Inflammatory macrophage treated with lipopolysaccharide for 4 hours (primary cell): ENCODE measurements around the gene CACNB4.
A peak's percentile ranks its signal among the peaks of the same experiment; 100 is the strongest.
"Not testable (repeated sequence)": the region's sequence is repeated elsewhere in the genome, so short reads cannot be mapped to it uniquely, and the experiment has no call there.

Experiments used
- DNase-seq: peaks from one replicate; pipeline ENCODE4 v3.0.0-alpha.2; 2020

The CACNB4 gene

DNA sequence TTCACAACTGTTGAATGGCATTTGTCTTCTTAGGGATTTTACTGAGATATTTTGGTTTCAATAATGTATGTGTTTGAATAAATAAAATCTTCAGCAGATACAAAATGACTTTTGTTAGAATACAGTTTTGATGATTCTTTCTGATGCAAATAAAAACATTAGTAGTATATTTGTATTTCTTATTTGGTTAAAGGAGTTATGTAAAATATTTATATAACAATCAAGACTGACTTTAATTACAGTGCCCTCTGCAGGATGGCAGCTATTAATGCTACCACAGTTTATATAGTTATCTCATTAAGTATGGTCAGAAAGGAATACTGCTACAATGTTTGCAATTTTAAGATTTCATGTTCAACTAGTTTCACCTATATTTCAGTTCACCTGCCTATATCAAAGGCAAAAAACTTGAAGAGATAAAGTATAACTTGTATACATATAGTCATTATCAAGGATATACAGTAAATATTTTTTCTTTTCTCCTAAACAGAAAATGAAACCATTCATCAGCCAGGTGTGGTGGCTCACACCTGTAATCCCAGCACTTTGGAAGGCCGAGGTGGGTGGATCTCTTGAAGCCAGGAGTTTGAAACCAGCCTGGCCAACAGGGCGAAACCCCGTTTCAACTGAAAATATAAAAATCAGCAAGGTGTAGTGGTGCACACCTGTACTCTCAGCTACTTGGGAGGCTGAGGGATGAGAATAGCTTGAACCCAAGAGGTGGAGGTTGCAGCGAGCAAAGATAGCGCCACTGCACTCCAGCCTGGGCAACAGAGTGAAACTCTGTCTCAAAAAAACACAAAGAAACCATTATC, 290.4 kb downstream of the CACNB4 start:
- peak; percentile 39 for DNase-seq

DNA sequence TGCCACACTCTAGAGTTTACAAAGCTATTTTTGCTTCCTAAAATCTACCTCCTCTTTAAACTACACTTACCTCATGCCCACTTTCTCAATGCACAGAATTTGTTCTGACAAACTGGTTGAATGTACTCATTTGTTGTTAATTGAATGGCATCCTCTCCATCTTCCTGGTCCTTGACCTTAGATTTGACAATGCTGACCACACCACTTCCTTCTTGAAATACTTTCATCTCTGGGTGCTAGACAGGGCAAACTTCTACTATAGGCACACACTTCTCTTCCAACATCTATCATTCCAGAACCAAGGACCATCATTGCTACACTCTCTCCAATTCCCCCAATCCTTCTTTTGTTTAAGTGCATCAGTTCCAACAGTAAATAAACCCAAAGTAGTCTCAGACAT, 292.9 kb downstream of the CACNB4 start:
- no peak for DNase-seq

DNA sequence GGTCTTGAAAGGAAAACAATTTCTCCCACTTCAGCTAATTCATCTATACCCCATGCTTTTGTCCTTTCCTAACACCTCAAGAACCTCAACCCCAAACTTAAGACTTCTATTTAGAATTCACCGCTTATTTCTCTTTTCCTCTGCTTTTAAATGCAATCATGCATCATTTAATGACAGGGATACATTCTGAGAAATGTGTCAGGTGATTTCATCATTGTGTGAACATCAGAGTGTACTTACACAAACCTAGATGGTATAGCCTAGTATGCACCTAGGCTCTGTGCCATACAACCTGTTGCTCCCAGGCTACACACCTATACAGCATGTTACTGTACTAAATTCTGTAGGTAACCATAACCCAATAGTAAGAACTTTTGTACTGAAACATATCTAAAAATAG, 293.5 kb downstream of the CACNB4 start:
- no peak for DNase-seq

DNA sequence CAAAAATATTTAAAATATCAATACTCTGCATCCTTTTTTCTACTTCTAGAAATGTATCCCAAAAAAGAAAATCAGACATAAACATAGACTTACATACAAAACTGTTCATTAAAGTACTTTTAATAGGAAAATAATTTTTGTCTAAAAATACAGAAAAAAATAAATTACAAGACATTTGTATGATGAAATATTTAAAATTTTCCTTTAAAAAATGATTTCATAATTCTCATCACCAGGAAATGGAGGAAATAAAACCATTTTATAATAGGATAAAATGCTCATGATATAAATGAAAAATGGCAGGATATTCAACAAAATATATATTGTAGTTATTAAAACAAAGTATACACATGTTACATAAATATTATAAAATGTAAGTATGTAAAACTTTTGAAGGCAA, 295.0 kb downstream of the CACNB4 start:
- no peak for DNase-seq

DNA sequence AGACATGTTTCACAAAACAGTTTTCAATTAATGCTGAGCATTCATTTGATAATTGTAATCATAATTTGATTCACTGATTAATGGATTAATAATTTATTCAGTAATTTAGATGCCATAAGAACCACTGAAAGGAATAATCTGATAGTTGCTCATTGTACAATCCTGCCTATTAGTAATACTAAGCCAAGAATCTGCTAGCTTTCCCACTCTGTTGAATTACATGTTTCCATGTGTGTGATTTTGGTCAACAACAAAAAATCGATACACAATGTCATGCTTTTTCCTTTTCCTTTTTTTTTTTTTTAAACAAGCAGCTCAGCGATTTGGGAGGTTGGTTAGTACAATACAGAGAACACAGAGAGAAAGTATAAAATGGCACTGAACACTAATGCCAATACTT, 296.5 kb downstream of the CACNB4 start:
- DNase-seq, result no peak

DNA sequence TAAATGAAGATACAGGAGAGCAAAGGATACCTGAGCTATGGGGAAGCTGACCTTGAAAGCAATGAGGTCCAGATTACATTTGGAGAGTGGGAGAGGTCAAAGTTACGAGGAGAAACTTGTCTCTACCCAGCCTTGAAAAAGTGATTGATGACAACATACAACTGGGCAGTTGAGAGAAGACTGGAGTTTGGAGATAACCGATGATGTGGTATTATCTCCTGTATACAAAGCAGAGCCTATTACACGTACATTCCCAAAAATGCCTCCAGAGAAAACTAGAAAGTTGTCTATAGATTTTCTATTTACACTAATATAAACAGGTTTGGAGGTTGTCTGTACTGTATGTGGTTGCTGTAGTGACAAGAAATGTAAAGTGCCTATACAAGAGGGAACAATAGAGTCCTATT, 299.0 kb downstream of the CACNB4 start:
- DNase-seq, result no peak

DNA sequence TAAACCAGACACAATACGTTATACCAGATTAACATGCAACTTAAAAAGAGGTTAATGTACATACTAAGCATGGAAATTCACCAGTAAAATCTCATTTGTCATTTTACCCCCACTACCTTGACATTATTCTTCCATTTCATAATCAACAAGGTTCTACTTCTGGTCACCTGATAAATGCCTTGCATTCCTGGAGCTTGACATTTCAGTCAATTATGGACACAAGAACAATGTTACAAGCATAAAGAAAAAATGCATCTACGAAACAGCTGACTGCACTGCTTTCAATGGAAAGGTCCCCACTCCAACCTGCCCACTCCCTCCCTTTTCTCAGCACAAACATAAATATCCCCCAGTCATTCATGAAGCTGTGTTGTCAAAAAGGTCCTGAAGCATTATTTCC, 302.1 kb downstream of the CACNB4 start:
- no peak for DNase-seq

DNA sequence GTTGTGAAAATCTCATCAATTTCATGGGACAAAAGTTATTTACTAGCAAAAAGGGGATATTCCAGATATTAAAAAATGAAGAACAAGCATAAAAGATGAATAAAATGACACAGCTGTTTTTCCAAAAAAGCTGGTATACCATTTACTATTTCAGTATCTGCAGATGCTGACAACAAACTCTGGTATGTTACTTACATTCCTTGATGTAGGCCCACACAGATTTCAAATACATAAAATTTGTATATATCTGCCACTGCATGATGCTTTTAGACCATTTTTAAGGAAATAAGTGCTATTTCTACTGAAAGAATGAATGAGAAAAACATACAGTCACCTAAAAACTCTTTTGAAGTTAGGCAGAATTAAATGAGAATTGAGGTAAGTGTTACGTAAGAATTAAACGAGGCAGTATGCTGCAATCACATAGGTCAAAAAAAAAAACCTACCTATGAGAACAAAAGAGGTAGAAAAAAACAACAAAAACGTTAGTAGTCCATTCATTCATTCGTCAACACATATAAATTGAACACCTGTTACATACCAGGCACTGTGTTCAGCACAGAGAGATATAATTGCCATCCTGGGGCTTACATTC, 303.1 kb downstream of the CACNB4 start:
- no peak for DNase-seq

DNA sequence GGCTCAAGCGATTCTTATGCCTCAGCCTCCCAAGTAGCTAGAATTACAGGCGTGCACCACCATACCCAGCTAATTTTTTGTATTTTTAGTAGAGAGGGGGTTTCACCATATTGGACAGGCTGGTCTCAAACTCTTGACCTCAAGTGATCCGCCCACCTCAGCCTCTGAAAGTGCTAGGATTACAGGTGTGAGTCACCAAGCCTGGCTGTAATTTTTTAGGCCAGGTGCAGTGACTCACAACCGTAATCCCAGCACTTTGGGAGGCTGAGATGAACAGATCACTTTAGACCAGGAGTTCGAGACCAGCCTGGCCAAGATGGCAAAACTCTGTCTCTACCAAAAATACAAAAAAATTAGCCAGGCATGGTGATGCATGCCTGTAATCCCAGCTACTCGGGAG, 304.4 kb downstream of the CACNB4 start:
- DNase-seq, result not testable (repeated sequence)

DNA sequence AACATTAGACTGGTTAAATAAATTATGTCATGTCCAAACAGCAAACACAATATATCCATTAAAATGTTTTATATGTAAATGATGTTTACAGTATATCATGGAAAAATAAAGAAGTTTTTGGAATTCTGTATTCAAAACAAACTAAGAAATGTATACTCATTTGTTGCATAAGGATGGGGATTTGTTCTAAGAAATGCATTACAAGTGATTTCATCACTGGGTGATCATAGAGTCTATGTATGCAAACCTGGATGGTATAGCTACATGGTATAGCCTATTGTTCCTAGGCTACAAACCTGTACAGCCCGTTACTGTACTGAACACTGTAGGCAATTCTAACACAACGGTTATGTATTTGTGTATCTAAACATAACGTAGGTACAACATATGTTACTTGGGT, 305.7 kb downstream of the CACNB4 start:
- DNase-seq, result no peak

DNA sequence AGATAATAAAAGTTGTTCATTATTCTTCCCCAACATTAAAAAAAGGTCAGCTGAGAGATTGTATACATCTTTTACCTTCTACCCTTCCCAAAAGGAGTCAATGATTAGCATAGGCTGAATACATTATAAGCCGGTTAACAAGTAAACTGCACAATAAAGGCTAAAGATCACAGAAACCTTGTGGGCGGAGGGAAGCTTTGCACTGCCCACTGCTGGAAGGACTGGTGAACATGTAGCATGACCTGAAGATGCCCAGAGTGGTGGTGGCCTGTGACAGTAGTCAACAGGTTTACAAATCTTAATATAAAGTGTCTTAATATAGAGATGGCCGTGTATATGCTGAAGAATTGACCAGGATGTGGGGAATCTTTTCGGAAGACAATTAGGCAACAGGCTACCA, 306.3 kb downstream of the CACNB4 start:
- no peak for DNase-seq

DNA sequence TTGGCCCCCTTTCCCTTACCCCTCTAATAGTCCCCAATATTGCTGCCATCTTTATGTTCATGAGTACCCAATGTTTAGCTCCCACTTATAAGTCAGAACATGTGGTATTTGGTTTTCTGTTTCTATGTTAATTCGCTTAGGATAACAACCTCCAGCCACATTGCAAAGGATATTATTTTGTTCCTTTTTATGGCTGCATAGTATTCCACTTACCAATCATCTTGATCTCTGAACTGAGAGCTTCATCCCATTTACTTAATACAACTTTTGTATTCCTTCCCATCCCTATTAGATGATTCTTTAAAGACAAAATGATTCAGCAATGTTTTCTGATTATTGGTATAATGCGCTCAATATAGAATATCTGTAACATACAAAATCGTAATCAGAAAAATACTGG, 307.3 kb downstream of the CACNB4 start:
- DNase-seq, result no peak

DNA sequence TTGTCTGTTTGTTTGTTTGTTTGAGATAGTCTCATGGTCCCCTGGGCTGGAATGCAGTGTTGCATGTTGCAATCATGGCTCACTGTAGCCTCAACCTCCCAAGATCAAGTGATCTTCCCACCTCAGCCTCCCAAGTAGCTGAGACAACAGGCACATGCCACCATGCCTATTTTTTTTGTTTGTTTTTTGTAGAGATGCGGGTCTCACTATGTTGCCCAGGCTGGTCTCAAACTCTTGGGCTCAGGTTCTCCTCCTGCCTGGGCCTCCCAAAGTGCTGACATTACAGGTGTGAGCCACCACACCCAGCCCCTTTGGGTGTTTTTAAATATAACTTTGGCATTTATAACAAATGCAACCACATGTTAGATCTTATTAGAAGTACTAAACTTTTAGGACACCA, 308.2 kb downstream of the CACNB4 start:
- no peak for DNase-seq

DNA sequence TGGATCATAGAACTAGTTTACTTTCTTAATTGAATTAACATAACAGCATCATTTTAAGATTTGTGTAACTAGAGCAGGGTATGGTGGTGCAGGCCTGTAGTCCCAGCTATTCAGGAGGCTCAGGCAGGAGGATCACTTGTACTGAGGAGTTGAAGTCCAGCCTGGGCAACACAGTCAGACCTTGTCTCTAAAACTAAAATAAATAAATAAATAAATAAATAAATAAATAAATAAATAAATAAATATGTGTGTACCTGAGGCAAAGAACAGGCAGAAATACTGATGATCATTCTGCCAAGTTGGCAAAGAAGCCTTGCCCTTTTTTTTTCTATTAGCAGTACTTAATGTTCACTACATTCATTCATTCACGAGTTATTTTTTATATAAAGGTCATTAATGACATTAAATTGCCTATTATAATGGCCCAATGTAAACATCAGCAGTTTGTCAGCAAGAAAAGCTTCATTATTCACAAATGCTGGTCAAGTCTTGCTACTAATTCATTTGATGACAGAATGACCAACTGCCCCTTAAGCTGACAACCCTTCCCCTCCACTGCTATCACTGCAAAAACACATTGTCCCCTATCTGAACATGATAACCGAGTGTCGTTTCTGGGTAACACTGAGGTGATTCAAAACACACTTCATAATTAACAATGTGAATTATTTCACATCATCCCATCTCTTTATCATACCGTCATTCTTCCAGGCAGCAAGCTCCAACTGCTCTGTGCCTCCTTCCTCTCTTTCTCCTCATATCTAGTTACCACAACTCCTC, 309.6 kb downstream of the CACNB4 start:
- DNase-seq, result no peak

DNA sequence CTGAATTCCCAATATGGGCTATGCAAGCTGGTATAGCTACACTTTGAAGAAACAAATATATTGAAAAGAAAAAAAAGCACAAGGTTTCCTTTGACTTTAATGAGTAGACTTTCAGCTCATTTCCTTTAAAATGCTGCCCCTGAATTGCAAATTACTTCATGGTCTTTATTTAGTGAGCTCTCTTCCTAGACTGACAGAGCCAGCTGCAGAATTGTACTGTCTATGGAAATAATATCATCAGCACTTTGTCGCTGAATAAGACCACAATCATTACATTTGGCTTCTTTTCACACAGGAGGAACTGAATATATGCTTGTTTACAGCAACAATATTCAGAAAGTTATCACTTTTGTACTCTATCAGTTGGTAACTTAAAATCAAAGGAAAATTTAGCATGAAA, 312.4 kb downstream of the CACNB4 start:
- DNase-seq, result no peak

DNA sequence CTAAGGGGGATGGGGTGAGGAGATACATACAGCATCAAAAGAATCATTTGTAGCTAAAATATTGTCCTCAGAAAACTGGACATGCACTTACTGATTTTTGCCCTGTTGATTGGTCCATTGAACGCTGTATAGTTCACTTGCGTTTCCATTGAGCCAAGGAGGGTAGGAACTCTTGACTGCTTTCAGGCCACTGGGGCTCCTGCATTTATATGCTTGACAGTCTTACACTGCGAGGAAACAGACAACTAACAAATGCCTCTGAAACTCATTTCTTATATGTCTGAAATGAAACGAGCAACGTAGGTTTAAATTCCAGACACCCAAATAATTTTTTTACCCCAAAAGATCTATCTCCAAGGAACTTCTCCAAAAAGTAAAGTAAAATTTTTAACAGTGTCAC, 312.8 kb downstream of the CACNB4 start:
- DNase-seq, result no peak

DNA sequence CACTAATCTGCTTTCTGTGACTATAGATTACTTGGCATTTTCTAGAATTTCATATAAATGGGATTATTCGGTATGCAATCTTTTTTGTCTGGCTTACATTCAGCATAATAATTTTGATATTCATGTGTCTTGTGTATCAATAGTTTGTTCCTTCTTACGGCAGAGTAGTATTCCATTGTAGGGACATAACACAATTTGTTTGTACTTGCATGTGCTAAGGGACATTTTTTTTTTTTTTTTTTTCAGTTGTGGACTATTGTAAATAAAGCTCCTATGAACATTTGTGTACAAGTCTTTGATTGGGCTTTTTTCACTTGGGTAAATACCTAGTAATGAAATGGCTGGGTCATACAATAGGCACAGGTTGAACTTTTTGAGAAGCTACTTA, 315.7 kb downstream of the CACNB4 start:
- DNase-seq, result no peak
